MM.1S (cell line): Measurements from ENCODE around the gene LRRC71.

ENCODE experiments used
- DNase-seq: peaks from one replicate; pipeline ENCODE4 v3.0.0-alpha.2; 2015
- H2AFZ ChIP-seq: fragments of 300-600 bp; sonication (generic); 2 replicates; pipeline ENCODE4 v1.6.0; 2016; ENCODE audit warnings: antibody characterized with exemption, low read length
- H3F3A ChIP-seq: fragments of 300-600 bp; sonication (generic); 2 replicates; pipeline ENCODE4 v1.6.1; 2016; ENCODE audit warnings: mild to moderate bottlenecking, antibody characterized with exemption, low read length, moderate library complexity, mixed read lengths; ENCODE audit not compliant: insufficient read depth
- H3K27ac ChIP-seq: fragments of 300-600 bp; sonication (generic); 2 replicates; pipeline ENCODE4 v1.5.1; 2016; ENCODE audit warnings: mild to moderate bottlenecking, low read length
- H3K27me3 ChIP-seq: fragments of 300-600 bp; sonication (generic); replicated peaks from 2 replicates; pipeline ENCODE4 v1.6.0; 2016; ENCODE audit warnings: low read length; ENCODE audit not compliant: insufficient read depth
- H3K36me3 ChIP-seq: fragments of 300-600 bp; sonication (generic); replicated peaks from 2 replicates; pipeline ENCODE4 v1.6.1; 2016; ENCODE audit warnings: mild to moderate bottlenecking, low read length, mixed read lengths; ENCODE audit not compliant: insufficient read depth
- H3K4me1 ChIP-seq: fragments of 300-600 bp; sonication (generic); 2 replicates; pipeline ENCODE4 v1.6.1; 2016; ENCODE audit warnings: low read length, mixed read lengths
- H3K4me2 ChIP-seq: fragments of 300-600 bp; sonication (generic); 2 replicates; pipeline ENCODE4 v1.6.0; 2016; ENCODE audit warnings: low read depth, low read length
- H3K4me3 ChIP-seq: fragments of 300-600 bp; sonication (generic); 2 replicates; pipeline ENCODE4 v1.5.1; 2016; ENCODE audit warnings: low read length, mixed read lengths
- H3K79me2 ChIP-seq: fragments of 300-600 bp; sonication (generic); 2 replicates; pipeline ENCODE4 v1.6.1; 2016; ENCODE audit warnings: mixed run types, low read length, mixed read lengths
- H3K9ac ChIP-seq: fragments of 300-600 bp; sonication (generic); 2 replicates; pipeline ENCODE4 v1.6.1; 2016; ENCODE audit warnings: low read length, mixed read lengths
- H3K9me2 ChIP-seq: fragments of 300-600 bp; sonication (generic); replicated peaks from 2 replicates; pipeline ENCODE4 v1.6.1; 2016; ENCODE audit warnings: mild to moderate bottlenecking, low read length, mixed read lengths; ENCODE audit not compliant: insufficient read depth
- H3K9me3 ChIP-seq: fragments of 300-600 bp; sonication (generic); replicated peaks from 2 replicates; pipeline ENCODE4 v1.6.1; 2016; ENCODE audit warnings: mild to moderate bottlenecking, low read length, mixed read lengths; ENCODE audit not compliant: insufficient read depth
- H4K20me1 ChIP-seq: fragments of 300-600 bp; sonication (generic); 2 replicates; pipeline ENCODE4 v1.6.1; 2016; ENCODE audit warnings: mild to moderate bottlenecking, low read length, moderate library complexity, mixed read lengths; ENCODE audit not compliant: insufficient read depth
- CTCF ChIP-seq: fragments of 300-600 bp; sonication (generic); IDR thresholded peaks from 2 replicates; pipeline ENCODE4 v1.5.1; 2016; ENCODE audit warnings: antibody characterized with exemption, low read length, mixed read lengths
- EZH2 ChIP-seq: fragments of 300-600 bp; sonication (generic); optimal IDR thresholded peaks from 2 replicates; pipeline ENCODE3; 2017; ENCODE audit warnings: low read depth, mild to moderate bottlenecking, antibody characterized with exemption, low read length, mixed read lengths
- EZH2phosphoT487 ChIP-seq: fragments of 300-600 bp; sonication (generic); IDR thresholded peaks from 2 replicates; pipeline ENCODE4 v1.6.1; 2018; ENCODE audit warnings: antibody characterized with exemption, low read length

The LRRC71 gene

DNA sequence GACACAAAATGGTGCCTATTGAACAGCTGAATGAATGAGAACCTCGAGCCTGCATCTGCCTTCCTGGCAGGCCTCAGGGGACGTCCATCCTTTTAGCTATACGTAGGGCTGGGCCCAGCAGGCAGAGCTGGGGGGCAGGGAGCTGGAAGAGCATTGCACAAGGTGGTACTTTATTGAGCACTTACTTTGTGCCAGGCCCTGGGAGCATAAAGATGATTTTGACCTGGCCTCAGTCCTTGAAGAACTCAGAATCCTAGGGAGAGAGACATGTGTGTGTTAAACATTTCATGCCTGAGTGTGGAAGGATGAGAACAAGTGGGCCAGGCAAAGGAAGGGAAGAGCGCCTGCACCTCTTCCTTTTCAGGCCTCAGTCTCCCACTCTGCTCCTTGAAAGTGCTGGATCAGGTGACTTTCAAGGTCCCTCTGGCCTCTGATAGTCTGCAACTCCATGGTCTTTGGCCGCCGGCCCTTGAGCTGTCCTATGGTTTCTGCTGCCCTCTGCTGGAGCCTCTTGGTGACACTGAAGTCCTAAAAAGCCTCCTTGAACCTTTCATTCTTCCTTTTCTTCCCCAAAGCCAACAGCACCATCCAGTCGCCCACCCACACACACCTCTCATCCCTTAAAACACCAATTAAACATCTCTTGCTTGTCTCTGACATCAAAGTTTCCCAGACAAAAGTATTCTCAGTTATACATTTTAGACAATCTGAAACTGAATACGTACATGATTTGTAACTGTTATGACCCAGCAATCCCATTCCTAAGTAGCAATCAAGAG is 30.4 kb upstream of the LRRC71 start:
- no peaks in the 10 kb centered on the region for H3K9me2 ChIP-seq
- peaks cover 63% of the 10 kb centered on the region for H3K27me3 ChIP-seq
- no peak overlapping the region for H3K4me2 ChIP-seq
- H3K36me3 ChIP-seq, result no peaks in the 10 kb centered on the region
- TF ChIP-seq CTCF (peak; percentile 97), EZH2 (no peak)
- H3K4me1 ChIP-seq, result 0 out of 2 replicates have a peak, but pooled peaks cover 3% of the 10 kb centered on the region
- DNase-seq, result peak; percentile 83
- no peaks in the 10 kb centered on the region for H3K79me2 ChIP-seq
- no peak overlapping the region for H3K27ac ChIP-seq
- H4K20me1 ChIP-seq, result no peaks in the 10 kb centered on the region
- H2AFZ ChIP-seq, result peak overlapping the region; percentile 18
- no peak overlapping the region for H3K9ac ChIP-seq
- no peaks in the 10 kb centered on the region for H3F3A ChIP-seq
- no peaks in the 10 kb centered on the region for H3K9me3 ChIP-seq
- no peak overlapping the region for H3K4me3 ChIP-seq

DNA sequence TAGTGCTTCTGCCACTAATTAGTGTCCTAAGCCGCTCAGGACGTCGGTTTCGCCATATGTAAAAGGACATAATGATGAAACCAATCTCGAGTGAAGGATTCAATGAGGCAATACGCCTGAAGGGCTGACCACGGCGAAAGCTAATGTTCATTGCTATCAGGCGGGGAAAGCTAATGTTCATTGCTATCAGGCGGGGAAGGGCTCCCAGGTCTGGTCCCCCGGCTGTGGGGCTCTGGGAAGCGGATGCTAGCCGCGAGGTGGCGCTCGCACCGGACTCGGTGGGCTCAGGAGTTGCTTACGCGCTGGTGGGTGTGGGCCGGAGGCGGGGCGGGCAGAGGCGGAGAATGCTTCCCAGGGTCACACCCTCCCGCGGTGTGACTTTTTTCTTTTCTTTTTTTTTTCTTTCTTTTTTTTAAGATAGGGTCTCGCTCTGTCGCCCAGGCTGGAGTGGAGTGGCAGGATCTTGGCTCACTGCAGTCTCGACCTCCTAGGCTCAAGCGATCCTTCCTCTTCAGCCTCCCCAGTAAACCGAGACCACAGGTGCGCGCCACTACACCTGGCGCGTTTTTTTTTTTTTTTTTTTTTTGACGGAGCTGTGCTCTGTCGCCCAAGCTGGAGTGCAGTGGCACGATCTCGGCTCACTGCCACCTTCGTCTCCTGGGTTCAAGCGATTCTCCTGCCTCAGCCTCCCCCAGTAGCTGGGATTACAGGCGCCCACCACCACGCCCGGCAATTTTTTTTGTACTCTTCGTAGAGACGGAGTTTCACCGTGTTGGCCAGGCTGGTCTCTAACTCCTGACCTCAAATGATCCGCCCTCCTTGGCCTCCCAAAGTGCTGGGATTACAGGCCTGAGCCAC is 28.0 kb upstream of the LRRC71 start:
- H3F3A ChIP-seq, result no peaks in the 10 kb centered on the region
- H3K4me2 ChIP-seq, result peak overlapping the region; percentile 40
- no peak overlapping the region for H3K9ac ChIP-seq
- H3K9me2 ChIP-seq, result no peaks in the 10 kb centered on the region
- H2AFZ ChIP-seq, result 0 out of 2 replicates have a peak overlapping the region, but pooled peaks have one; percentile 17
- peak overlapping the region; percentile 18; the same call in 1 of the 2 replicates for H3K4me3 ChIP-seq
- H4K20me1 ChIP-seq, result no peaks in the 10 kb centered on the region
- peak; percentile 83 for TF ChIP-seq CTCF
- TF ChIP-seq EZH2phosphoT487, result no peak
- H3K27ac ChIP-seq, result no peak overlapping the region
- peak; percentile 80 for DNase-seq
- H3K4me1 ChIP-seq, result 0 out of 2 replicates have a peak, but pooled peaks cover 3% of the 10 kb centered on the region
- no peaks in the 10 kb centered on the region for H3K79me2 ChIP-seq
- peaks cover 70% of the 10 kb centered on the region for H3K27me3 ChIP-seq
- no peaks in the 10 kb centered on the region for H3K9me3 ChIP-seq
- no peaks in the 10 kb centered on the region for H3K36me3 ChIP-seq

GRCh38 chr1:156893048-156893953 is 27.1 kb upstream of the LRRC71 start, which contains the start of gene PEAR1:
Gene PEAR1, plus strand, starts transcription at chr1:156893718. Its CDS starts 10,209 bp downstream, at chr1:156903927.
- Histone ChIP-seq H4K20me1 (no peaks in the 10 kb centered on the region), H2AFZ (no peak within 1 kb of the TSS), H3K9ac (no peak within 1 kb of the TSS), H3K79me2 (no peaks in the 10 kb centered on the region), H3K27ac (no peak within 1 kb of the TSS), H3F3A (no peaks in the 10 kb centered on the region), H3K36me3 (no peaks in the 10 kb centered on the region), H3K27me3 (peaks cover 74% of the 10 kb centered on the region), H3K4me1 (0 out of 2 replicates have a peak, but pooled peaks cover 3% of the 10 kb centered on the region), H3K9me2 (no peaks in the 10 kb centered on the region), H3K9me3 (no peaks in the 10 kb centered on the region), H3K4me2 (peak within 1 kb of the TSS; percentile 40), H3K4me3 (peak within 1 kb of the TSS; percentile 18; the same call in 1 of the 2 replicates)
- TF ChIP-seq EZH2 (no peak), CTCF (no peak), EZH2phosphoT487 (no peak)
- DNase-seq, result no peak
